GM12878 (cell line): ENCODE results near the gene CNIH2. TPM values are rescaled to one million over a fixed set of nuclear protein-coding genes. Genes with fewer than 3 reads are reported as not detected.

Experiments used
- ATAC-seq: fragments of 200-7000 bp; cut with Tn5 transposase; 3 replicates; pipeline ENCODE4 v1.9.1; 2020; ENCODE audit warnings: mild to moderate bottlenecking, moderate library complexity
- BruUV-seq: library from RNA; stranded (reverse); fragments of 400-500 nt; replicated peaks from 2 replicates; lab custom pipeline; 2021; lab: Mats Ljungman, UMichigan
- CTCF ChIA-PET: fragments of 300-600 bp; sonication (Branson Sonifier 250); formaldehyde crosslinking; extraction: SDS; loops from one replicate; lab custom pipeline; 2021; ENCODE audit warnings: inconsistent platforms; lab: Yijun Ruan, JAX
- POLR2A ChIA-PET: fragments of 350-600 bp; formaldehyde crosslinking; extraction: SDS; loops from one replicate; lab custom pipeline; 2021; ENCODE audit warnings: inconsistent platforms; lab: Charles Lee
- RAD21 ChIA-PET: fragments of 300-600 bp; sonication (Branson Sonifier 250); formaldehyde crosslinking; loops from one replicate; lab custom pipeline; 2023; ENCODE audit warnings: antibody characterized with exemption; ENCODE audit not compliant: unreplicated experiment; lab: Charles Lee
- SMC1A ChIA-PET: fragments of 300-600 bp; sonication (Branson Sonifier 250); formaldehyde crosslinking; loops from one replicate; lab custom pipeline; 2023; ENCODE audit not compliant: unreplicated experiment, uncharacterized antibody; lab: Charles Lee
- DNase-seq: peaks from one replicate; pipeline ENCODE4 v3.0.0-alpha.2; 2011; ENCODE audit warnings: low read depth, low spot score
- FAIRE-seq: peaks from 3 replicates; lab custom pipeline; 2011; peaks lifted over from hg19 to GRCh38; lab: Jason Lieb, UNC
- H2AFZ ChIP-seq: 2 replicates; pipeline ENCODE4 v1.6.0; 2011; ENCODE audit warnings: low read depth, low read length, control low read depth; ENCODE audit not compliant: control insufficient read depth
- H3K27ac ChIP-seq: 2 replicates; pipeline ENCODE4 v1.5.1; 2011; ENCODE audit warnings: control low read depth; ENCODE audit not compliant: control insufficient read depth, insufficient read depth
- H3K27me3 ChIP-seq, 2 experiments: replicated peaks in 1 of 2; 2 replicates each; pipeline versions ENCODE4 v1.6.0 to v1.6.1; 2011; ENCODE audit warnings: low read length in 1 of 2; ENCODE audit not compliant: control insufficient read depth in 2 of 2, insufficient read depth in 2 of 2
- H3K36me3 ChIP-seq, 2 experiments: 2 replicates each; pipeline ENCODE4 v1.5.1; 2011; ENCODE audit warnings: low read length in 1 of 2; ENCODE audit not compliant: control insufficient read depth in 2 of 2, insufficient read depth in 2 of 2
- H3K4me1 ChIP-seq: 2 replicates; pipeline ENCODE4 v1.6.1; 2011; ENCODE audit warnings: mild to moderate bottlenecking, low read length, moderate library complexity, mixed read lengths; ENCODE audit not compliant: control insufficient read depth, insufficient read depth
- H3K4me2 ChIP-seq: 2 replicates; pipeline ENCODE4 v1.6.0; 2011; ENCODE audit warnings: control low read depth; ENCODE audit not compliant: control insufficient read depth, insufficient read depth
- H3K4me3 ChIP-seq: fragments of 200-600 bp; sonication (generic); 2 replicates; pipeline ENCODE4 v1.5.1; 2016
- H3K79me2 ChIP-seq: 2 replicates; pipeline ENCODE4 v1.6.0; 2011; ENCODE audit warnings: low read length; ENCODE audit not compliant: control insufficient read depth, insufficient read depth
- H3K9ac ChIP-seq: 2 replicates; pipeline ENCODE4 v1.8.0; 2011; ENCODE audit warnings: low read length, control low read depth, mixed read lengths; ENCODE audit not compliant: control insufficient read depth, insufficient read depth
- H3K9me3 ChIP-seq: replicated peaks from 3 replicates; pipeline ENCODE4 v1.5.1; 2011; ENCODE audit warnings: mild to moderate bottlenecking, low read length; ENCODE audit not compliant: control insufficient read depth, insufficient read depth
- H4K20me1 ChIP-seq: 2 replicates; pipeline ENCODE4 v1.6.0; 2011; ENCODE audit not compliant: control insufficient read depth, insufficient read depth
- ATF2 ChIP-seq: IDR thresholded peaks from 2 replicates; pipeline ENCODE4 v1.6.1; 2012; ENCODE audit warnings: low read length, inconsistent platforms
- ATF3 ChIP-seq: IDR thresholded peaks from 2 replicates; pipeline ENCODE4 v1.6.1; 2011; ENCODE audit warnings: low read depth, mild to moderate bottlenecking, low read length, moderate library complexity, borderline replicate concordance; ENCODE audit errors: extremely low read depth
- CBX5 ChIP-seq: sonication (generic); IDR thresholded peaks from 2 replicates; pipeline ENCODE4 v1.6.1; 2016; ENCODE audit warnings: low read depth, moderate library complexity, mild to moderate bottlenecking, inconsistent platforms
- ELK1 ChIP-seq: IDR thresholded peaks from 2 replicates; pipeline ENCODE4 v1.6.1; 2012; ENCODE audit warnings: low read depth, low read length, improper control_type of control experiment
- IKZF1 ChIP-seq: fragments of 450-650 bp; conservative IDR thresholded peaks from 2 replicates; pipeline ENCODE4 v1.6.1; 2017; ENCODE audit warnings: antibody characterized with exemption, mild to moderate bottlenecking
- KLF5 ChIP-seq: fragments of 450-650 bp; IDR thresholded peaks from 2 replicates; pipeline ENCODE4 v1.6.1; 2014; ENCODE audit warnings: mild to moderate bottlenecking; ENCODE audit not compliant: partially characterized antibody
- NFYA ChIP-seq: IDR thresholded peaks from 2 replicates; pipeline ENCODE4 v1.6.1; 2011; ENCODE audit warnings: low read depth, mild to moderate bottlenecking, low read length, improper control_type of control experiment, borderline replicate concordance
- NKRF ChIP-seq: fragments of 450-650 bp; conservative IDR thresholded peaks from 2 replicates; pipeline ENCODE4 v1.6.1; 2017; ENCODE audit warnings: mild to moderate bottlenecking, moderate library complexity
- RCOR1 ChIP-seq: conservative IDR thresholded peaks from 2 replicates; pipeline ENCODE4 v1.6.1; 2012; ENCODE audit warnings: low read depth, low read length, improper control_type of control experiment
- SRF ChIP-seq, 2 experiments: IDR thresholded peaks; 2 replicates each; pipeline ENCODE4 v1.6.1; 2011; ENCODE audit warnings: low read depth in 2 of 2, low read length in 2 of 2, mild to moderate bottlenecking in 1 of 2, moderate library complexity in 1 of 2
- USF2 ChIP-seq: IDR thresholded peaks from 2 replicates; pipeline ENCODE4 v1.6.1; 2011; ENCODE audit warnings: low read depth, low read length, improper control_type of control experiment, borderline replicate concordance
- YY1 ChIP-seq: IDR thresholded peaks from 2 replicates; pipeline ENCODE4 v1.6.1; 2011; ENCODE audit warnings: low read depth, mild to moderate bottlenecking, low read length
- ZNF24 ChIP-seq: fragments of 450-650 bp; IDR thresholded peaks from 2 replicates; pipeline ENCODE4 v1.6.1; 2017; ENCODE audit warnings: antibody characterized with exemption, mild to moderate bottlenecking
- ZNF384 ChIP-seq: IDR thresholded peaks from 2 replicates; pipeline ENCODE4 v1.6.1; 2012; ENCODE audit warnings: low read depth, mild to moderate bottlenecking, low read length, improper control_type of control experiment, borderline replicate concordance
- ZSCAN29 ChIP-seq: fragments of 450-650 bp; IDR thresholded peaks from 2 replicates; pipeline ENCODE4 v1.6.1; 2017; ENCODE audit warnings: mild to moderate bottlenecking, moderate library complexity
- WGBS: methylation state at CpG from one replicate; pipeline ENCODE4 v1.1.6; 2016; ENCODE audit warnings: low lambda C conversion rate; ENCODE audit not compliant: insufficient replicate concordance, insufficient coverage; ENCODE audit errors: missing lambda C conversion rate; 5-methylcytosine and 5-hydroxymethylcytosine counted together
- in situ Hi-C: fragments of 300-500 bp; cut with MboI; formaldehyde crosslinking; loops from 9 replicates; pipeline ENCODE4 v1.14.3; 2018; ENCODE audit warnings: mixed read lengths
- intact Hi-C: fragments of 100-400 bp; cut with micrococcal nuclease; formaldehyde crosslinking; loops from one replicate; pipeline ENCODE4 v1.14.2; 2022; ENCODE audit not compliant: unreplicated experiment
- polyA plus RNA-seq, 11 experiments: library from polyadenylated mRNA; depleted of rRNA in 4 of 11; unstranded in 6 of 11; stranded (reverse) in 5 of 11; fragments of >200 nt; fragmentation: Nextera tagmentation in 4 of 11; fragmentation: Illumina TruSeq in 1 of 11; extraction: Ambion mirVana in 4 of 11; extraction: Trizol in 1 of 11; gene quantifications; 1 replicate in 1 of 11; 2 replicates in 10 of 11; pipeline versions ENCODE4 v1.2.1 to v1.2.3, GENCODE V29; 2011 to 2016; ENCODE audit warnings: inconsistent platforms in 2 of 11, missing spikeins in 2 of 11, low read depth in 1 of 11
- total RNA-seq, 4 experiments: library from RNA; depleted of rRNA in 3 of 4; stranded (reverse); fragments of >200 nt in 3 of 4; fragmentation: Illumina TruSeq in 1 of 4; extraction: Trizol in 1 of 4; gene quantifications; 2 replicates each; pipeline versions ENCODE4 v1.2.1 to v1.2.3, GENCODE V29; 2013 to 2021

CNIH2 gene
- total and polyA plus RNA-seq, 10 of the 15 experiments (the other 5 are each of a cell fraction or from before 2014, with no cell fraction given), result 0.07 to 1.3 (median 0.68) TPM; not detected in 2

- no peak for TF ChIP-seq ELK1
- 0 out of 2 replicates have a peak, but pooled peaks have one; percentile 3 for TF ChIP-seq IKZF1
- no peak for TF ChIP-seq SRF (IDR thresholded peaks at IDR 0.05; ENCODE audit: low read depth in 2 of 2, low read length in 2 of 2)
- TF ChIP-seq ATF3, result no peak
- no peak for TF ChIP-seq ZNF384
These were observed 19.5 kb upstream of the CNIH2 start (continued) for GRCh38 chr11:66258473-66258893.

GRCh38 chr11:66259225-66259624 is 18.8 kb upstream of the CNIH2 start:
- FAIRE-seq (no peak), ATAC-seq (no peak), DNase-seq (no peak)
- Histone ChIP-seq H3K27me3 (no peaks in the 10 kb centered on the region), H2AFZ (no peak overlapping the region), H3K9me3 (no peaks in the 10 kb centered on the region), H3K79me2 (peaks cover 19% of the 10 kb centered on the region), H3K36me3 (peaks cover 11 to 21% of the 10 kb centered on the region in 2 experiments), H3K4me2 (peak overlapping the region; percentile 92), H3K4me3 (peak overlapping the region; percentile 81; the same call in 1 of the 2 replicates), H3K27ac (no peak overlapping the region), H3K4me1 (peaks cover 7% of the 10 kb centered on the region), H3K9ac (no peak overlapping the region), H4K20me1 (no peaks in the 10 kb centered on the region)
- ChIA-PET POLR2A (interaction anchor here (0.5 to 1.3 kb wide), 4 partner anchors 26 to 164 kb away, joined by 3 to 6 read pairs (median 6); no protein-coding TSS in a partner anchor), SMC1A (interaction anchor here (0.6 to 1.4 kb wide), 5 partner anchors 9 to 644 kb away, joined by 3 to 5 read pairs (median 3); partner anchors contain the start of gene RAB1B), CTCF (interaction anchor here (0.7 to 2.3 kb wide), 13 partner anchors 9 to 620 kb away, joined by 3 to 11 read pairs (median 3); partner anchors contain the start of genes CNIH2, RAB1B and RIN1), RAD21 (interaction anchor here (1.6 kb wide), 1 partner anchor 190 kb away, joined by 6 read pairs; no protein-coding TSS in a partner anchor)
- in situ Hi-C loops (no loop called here), intact Hi-C loops (loop anchor here (2.0 kb wide), 1 partner anchor 122 kb away; no protein-coding TSS in a partner anchor)
- BruUV-seq, result TSS peak; percentile 65
- WGBS, result 96% methylated on average over 2 of the region's 2 CpGs
- TF ChIP-seq NKRF (no peak), ZNF24 (no peak), NFYA (no peak), CBX5 (no peak), RCOR1 (no peak), ZSCAN29 (no peak), ATF2 (no peak), USF2 (no peak), KLF5 (no peak), YY1 (no peak)
